HK-2 (cell line): ENCODE results near the gene PCNX2.
A peak's percentile ranks its signal among the peaks of the same experiment; 100 is the strongest.

Experiments used
- DNase-seq: peaks from one replicate; pipeline ENCODE4 v3.0.0-alpha.2; 2018; ENCODE audit not compliant: unreplicated experiment

Gene PCNX2

GRCh38 chr1:232958067-232958466 lies 337.5 kb downstream of the PCNX2 start:
- DNase-seq: no peak

DNA sequence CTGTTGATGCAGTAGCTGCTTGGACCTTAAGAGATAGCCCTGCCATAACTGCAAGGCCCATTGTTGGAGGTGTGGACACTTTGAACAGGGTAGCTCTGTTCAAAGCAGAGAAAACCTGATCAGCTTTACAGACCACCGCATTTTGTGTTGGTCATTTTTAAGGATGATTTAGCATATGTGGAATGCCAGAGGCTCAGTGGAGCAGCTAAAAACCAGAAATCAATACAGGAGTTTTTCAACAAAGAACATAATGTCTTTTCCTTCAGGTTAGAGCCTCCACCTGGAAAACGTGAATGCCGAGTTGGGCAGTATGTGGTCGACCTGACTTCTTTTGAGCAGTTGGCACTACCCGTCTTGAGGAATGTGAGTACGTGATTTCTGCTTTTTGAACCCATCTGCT lies 339.4 kb downstream of the PCNX2 start:
- no peak for DNase-seq

- DNase-seq: no peak
These were observed 340.7 kb downstream of the PCNX2 start for GRCh38 chr1:232954594-232955365.

GRCh38 chr1:232952514-232953499 lies 342.7 kb downstream of the PCNX2 start:
- DNase-seq: peak; percentile 50

DNA sequence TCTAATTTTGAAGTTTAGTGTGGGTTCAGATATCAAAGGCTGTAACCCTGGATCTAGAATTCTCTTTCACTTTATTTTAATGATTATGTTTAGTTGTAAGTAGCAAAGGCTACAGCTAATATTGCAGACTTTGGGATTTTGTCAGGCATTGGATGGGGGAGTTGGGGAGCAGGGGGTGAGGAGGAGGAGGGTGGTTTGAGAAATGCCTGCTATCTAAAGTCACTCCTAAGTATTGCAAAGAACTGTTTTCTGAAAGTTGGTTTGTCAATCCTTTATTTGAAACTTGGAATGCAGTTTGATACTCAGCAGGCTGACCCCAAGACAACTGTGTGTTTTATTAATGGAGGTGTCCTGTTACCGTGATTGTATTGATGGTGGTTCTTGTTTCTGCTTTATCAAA lies 343.9 kb downstream of the PCNX2 start:
- DNase-seq: no peak

DNA sequence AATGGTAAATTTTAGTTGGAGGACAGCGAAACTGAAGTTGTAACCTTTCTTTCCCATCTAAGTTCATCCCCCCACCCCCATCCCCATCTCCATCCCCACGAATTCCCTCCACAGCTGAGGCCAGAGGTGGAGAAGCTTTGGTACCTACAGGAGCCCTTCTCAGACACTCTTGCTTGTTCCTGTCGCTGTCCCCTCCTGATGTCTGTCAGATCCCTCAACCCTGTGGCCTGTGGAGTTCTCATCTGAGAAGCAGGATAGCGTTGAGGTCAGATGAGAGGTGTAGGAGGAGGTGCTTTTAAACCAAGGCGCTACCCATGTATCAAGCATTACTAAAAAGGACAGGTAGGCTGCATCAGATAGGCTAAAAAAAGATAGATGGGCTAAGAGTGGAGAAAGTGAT lies 344.3 kb downstream of the PCNX2 start:
- DNase-seq: peak; percentile 36

GRCh38 chr1:232950197-232951176 lies 345.0 kb downstream of the PCNX2 start, which contains the start of gene NTPCR:
Gene NTPCR, plus strand, starts transcription at chr1:232950611. Its CDS starts 100 bp downstream, at chr1:232950711.
- peak; percentile 99 for DNase-seq

DNA sequence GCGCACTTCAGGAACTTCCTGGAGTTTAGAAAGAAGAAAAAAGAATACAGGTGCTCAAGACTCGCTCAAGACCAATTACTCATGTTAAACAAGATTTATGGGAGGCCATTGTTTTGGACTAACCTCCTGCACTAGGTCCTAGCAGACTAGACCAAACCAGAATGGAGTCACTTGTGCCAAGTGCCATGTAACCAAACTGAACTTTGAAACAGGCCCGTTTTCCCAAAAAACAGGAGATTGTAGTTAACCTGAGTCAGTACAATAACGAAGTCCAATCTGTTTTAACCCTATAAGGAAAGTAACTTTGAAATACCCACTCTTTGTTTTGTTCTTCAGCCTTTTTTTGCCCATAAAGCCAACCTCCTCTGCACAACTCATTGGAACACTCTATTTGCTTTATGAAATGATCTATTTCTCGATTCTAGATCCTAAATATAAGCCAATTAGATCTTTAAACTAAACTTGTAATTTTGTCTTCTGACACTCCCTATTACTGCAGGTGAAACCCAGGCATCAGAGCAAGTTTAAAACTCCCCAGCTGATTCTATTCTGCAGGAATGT lies 345.8 kb downstream of the PCNX2 start:
- DNase-seq: no peak

GRCh38 chr1:232944347-232944746 lies 351.2 kb downstream of the PCNX2 start:
- no peak for DNase-seq

DNA sequence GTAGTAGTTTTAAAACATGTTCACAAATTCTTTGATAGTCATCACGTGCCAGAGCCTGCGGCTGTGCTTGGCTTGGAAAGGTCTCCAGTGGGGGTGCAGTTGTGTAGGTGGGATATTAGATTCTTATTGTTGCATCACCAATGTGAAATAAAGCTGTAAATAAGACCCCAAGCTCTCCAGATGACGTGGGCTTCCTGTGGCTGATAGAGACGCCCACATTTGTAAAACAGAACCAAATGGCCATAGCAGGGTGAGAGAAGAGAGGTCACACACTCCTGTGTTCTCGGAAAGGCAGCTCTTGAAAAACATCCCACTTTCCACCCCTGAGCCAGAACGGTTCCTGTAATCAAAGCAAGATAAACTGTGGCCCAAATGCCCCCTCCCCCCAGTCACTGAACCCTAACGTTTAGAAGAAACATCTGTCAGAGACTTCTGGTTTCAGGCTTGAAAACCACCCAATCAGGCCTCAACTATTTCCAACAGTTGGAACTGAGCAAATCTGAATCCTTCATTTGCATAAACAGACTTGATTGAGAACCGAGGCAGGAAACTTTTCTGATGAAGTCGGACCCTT lies 351.8 kb downstream of the PCNX2 start:
- DNase-seq: no peak

- DNase-seq: no peak
These were observed 352.9 kb downstream of the PCNX2 start for GRCh38 chr1:232942413-232943294.

DNA sequence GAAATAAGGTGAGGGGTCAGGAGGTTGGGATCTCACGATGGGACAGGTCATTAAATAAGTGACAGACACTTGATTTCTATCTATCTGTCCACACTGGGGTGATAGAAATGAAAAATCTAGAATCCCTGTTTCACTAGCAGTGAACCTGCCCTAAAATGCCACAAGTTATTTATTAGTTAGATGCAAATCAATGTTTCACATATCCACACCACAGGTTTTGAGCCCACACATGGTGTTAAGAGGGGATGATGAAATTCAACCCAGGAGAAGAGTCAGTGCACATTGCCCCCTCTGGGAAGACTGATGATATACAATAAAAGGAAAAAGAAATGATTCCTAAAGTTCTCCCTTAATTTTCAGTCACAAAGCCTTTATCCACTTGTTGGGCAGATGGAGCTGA lies 355.3 kb downstream of the PCNX2 start:
- DNase-seq: no peak

DNA sequence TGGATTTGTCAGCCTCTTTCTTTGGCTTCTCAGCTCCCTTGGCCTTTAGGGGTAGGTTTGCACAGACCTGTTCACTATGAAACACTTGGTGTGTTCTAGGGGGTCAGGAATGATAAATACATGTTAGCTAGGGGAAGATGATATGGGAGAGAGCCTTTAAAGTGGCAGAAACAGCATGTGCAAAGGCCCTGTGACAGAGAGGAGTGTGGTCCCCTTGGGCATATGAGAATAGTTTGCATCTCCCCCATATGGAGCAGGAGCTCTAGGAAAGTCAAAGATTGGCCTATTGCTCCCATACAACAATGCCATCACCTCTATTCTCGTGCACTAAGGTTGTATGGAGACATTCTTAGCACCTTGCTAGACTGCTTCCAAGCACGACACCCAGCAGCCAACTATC lies 355.8 kb downstream of the PCNX2 start:
- no peak for DNase-seq

DNA sequence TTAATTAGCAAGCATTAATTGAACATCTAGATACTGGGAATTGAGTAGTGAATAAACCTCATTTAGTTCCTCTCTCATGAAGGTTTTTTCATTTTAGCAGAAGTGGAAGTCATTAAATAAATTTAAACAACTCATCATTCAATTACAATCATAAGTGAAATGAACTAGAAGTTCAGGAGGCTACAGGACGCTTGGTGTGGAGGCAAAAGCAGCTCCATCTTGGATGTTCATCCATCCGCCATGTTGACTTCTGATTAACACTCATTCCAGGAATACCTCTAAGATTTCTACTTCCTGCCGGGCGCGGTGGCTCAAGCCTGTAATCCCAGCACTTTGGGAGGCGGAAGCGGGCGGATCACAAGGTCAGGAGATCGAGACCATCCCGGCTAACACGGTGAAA lies 356.6 kb downstream of the PCNX2 start:
- no peak for DNase-seq

GRCh38 chr1:232937741-232938375 lies 357.7 kb downstream of the PCNX2 start:
- no peak for DNase-seq

GRCh38 chr1:232936941-232937340 lies 358.6 kb downstream of the PCNX2 start:
- DNase-seq: no peak
